HCT116 (cell line): ENCODE measurements around the gene DRD4. TPM values are rescaled to one million over a fixed set of nuclear protein-coding genes. Genes with fewer than 3 reads are reported as not detected.

Experiments
- ATAC-seq: fragments of 200-7000 bp; cut with Tn5 transposase; 2 replicates; pipeline ENCODE4 v1.9.1; 2020; ENCODE audit warnings: mild to moderate bottlenecking, moderate library complexity
- BruUV-seq: library from RNA; stranded (reverse); fragments of 400-500 nt; replicated peaks from 2 replicates; lab custom pipeline; 2021; lab: Mats Ljungman, UMichigan
- CTCF ChIA-PET: fragments of 300-600 bp; sonication (Branson Sonifier 250); formaldehyde crosslinking; loops from one replicate; lab custom pipeline; 2021; ENCODE audit warnings: antibody characterized with exemption; lab: Charles Lee
- POLR2A ChIA-PET: fragments of 300-600, 350-600 bp; sonication (Branson Sonifier 250); formaldehyde crosslinking; loops from one replicate; lab custom pipeline; 2021; ENCODE audit warnings: antibody characterized with exemption; lab: Charles Lee
- RAD21 ChIA-PET, 2 experiments: fragments of 300-600 bp; sonication (Branson Sonifier 250); formaldehyde crosslinking; loops; one replicate each; lab custom pipeline; 2023; ENCODE audit warnings: low total read pairs in 2 of 2; ENCODE audit not compliant: uncharacterized antibody in 2 of 2, unreplicated experiment in 2 of 2, low non-redundant PET in 1 of 2; lab: Charles Lee
- DNase-seq: peaks from one replicate; pipeline ENCODE4 v3.0.0-alpha.2; 2010; ENCODE audit warnings: low read depth, low spot score
- H2AFZ ChIP-seq: fragments of 200-600 bp; shearing (Covaris generic), sonication (generic); 2 replicates; pipeline ENCODE4 v1.6.1; 2017; ENCODE audit warnings: low read depth, mixed run types, mixed read lengths, antibody characterized with exemption, low read length; ENCODE audit not compliant: poor library complexity, severe bottlenecking
- H3K27ac ChIP-seq: 2 replicates; pipeline ENCODE4 v1.5.1; 2012; ENCODE audit warnings: low read depth, low read length
- H3K27me3 ChIP-seq: fragments of 200-600 bp; sonication (generic); 2 replicates; pipeline ENCODE4 v1.6.1; 2016; ENCODE audit warnings: mixed run types, low read length, mixed read lengths; ENCODE audit not compliant: insufficient read depth
- H3K36me3 ChIP-seq, 2 experiments: fragments of 200-500 bp in 1 of 2; fragments of 200-600 bp in 1 of 2; sonication (Bioruptor generic) in 1 of 2; sonication (generic) in 1 of 2; 2 replicates each; pipeline versions ENCODE4 v1.5.1 to v1.6.1; 2014 to 2016; ENCODE audit warnings: low read length in 2 of 2, inconsistent platforms in 1 of 2, mixed read lengths in 1 of 2, mixed run types in 1 of 2; ENCODE audit not compliant: insufficient read depth in 2 of 2, control insufficient read depth in 1 of 2
- H3K4me1 ChIP-seq, 2 experiments: fragments of 200-600 bp in 1 of 2; sonication (generic) in 1 of 2; 2 replicates each; pipeline versions ENCODE4 v1.5.1 to v1.6.1; 2012 to 2017; ENCODE audit warnings: low read length in 2 of 2, inconsistent platforms in 1 of 2, mild to moderate bottlenecking in 1 of 2, mixed read lengths in 1 of 2, mixed run types in 1 of 2, moderate library complexity in 1 of 2; ENCODE audit not compliant: insufficient read depth in 2 of 2, control insufficient read depth in 1 of 2
- H3K4me2 ChIP-seq: fragments of 200-600 bp; sonication (generic); 2 replicates; pipeline ENCODE4 v1.6.1; 2017; ENCODE audit warnings: mixed run types, low read length, mixed read lengths
- H3K4me3 ChIP-seq, 2 experiments: fragments of 200-600 bp in 1 of 2; sonication (generic) in 1 of 2; replicated peaks in 1 of 2; 2 replicates each; pipeline ENCODE4 v1.5.1; 2011 to 2016; ENCODE audit warnings: low read length in 2 of 2, control low read depth in 1 of 2, low read depth in 1 of 2, mild to moderate bottlenecking in 1 of 2, mixed read lengths in 1 of 2, mixed run types in 1 of 2
- H3K79me2 ChIP-seq: fragments of 200-600 bp; sonication (generic); 2 replicates; pipeline ENCODE4 v1.6.1; 2017; ENCODE audit warnings: mild to moderate bottlenecking, mixed run types, low read length, moderate library complexity, mixed read lengths; ENCODE audit not compliant: insufficient read depth
- H3K9ac ChIP-seq: fragments of 200-600 bp; sonication (generic); 2 replicates; pipeline ENCODE4 v1.6.1; 2016; ENCODE audit warnings: low read length, mixed read lengths
- H3K9me2 ChIP-seq: fragments of 200-600 bp; sonication (generic), shearing (Covaris generic); 2 replicates; pipeline ENCODE4 v1.6.1; 2017; ENCODE audit warnings: mixed run types, mild to moderate bottlenecking, moderate library complexity; ENCODE audit not compliant: insufficient read depth
- H3K9me3 ChIP-seq, 2 experiments: fragments of 200-500 bp in 1 of 2; fragments of 200-600 bp in 1 of 2; sonication (Bioruptor generic) in 1 of 2; sonication (generic) in 1 of 2; 2 replicates each; pipeline ENCODE4 v1.6.1; 2014 to 2017; ENCODE audit warnings: low read length in 2 of 2, mixed read lengths in 2 of 2, inconsistent platforms in 1 of 2, low read depth in 1 of 2, mild to moderate bottlenecking in 1 of 2, mixed run types in 1 of 2, moderate library complexity in 1 of 2; ENCODE audit not compliant: control insufficient read depth in 1 of 2, insufficient read depth in 1 of 2
- H4K20me1 ChIP-seq: fragments of 200-600 bp; sonication (generic), shearing (Covaris generic); 2 replicates; pipeline ENCODE4 v1.6.1; 2017; ENCODE audit warnings: mixed run types, mild to moderate bottlenecking, moderate library complexity; ENCODE audit not compliant: insufficient read depth
- ATF3 ChIP-seq: IDR thresholded peaks from 2 replicates; pipeline ENCODE4 v1.6.1; 2012
- CEBPB ChIP-seq: IDR thresholded peaks from 2 replicates; pipeline ENCODE4 v1.6.1; 2012; ENCODE audit warnings: low read depth
- EGR1 ChIP-seq: IDR thresholded peaks from 2 replicates; pipeline ENCODE4 v1.6.1; 2012; ENCODE audit warnings: low read depth
- EZH2phosphoT487 ChIP-seq: fragments of 200-600 bp; IDR thresholded peaks from 2 replicates; pipeline ENCODE4 v1.6.1; 2018; ENCODE audit warnings: antibody characterized with exemption, borderline replicate concordance
- POLR2A ChIP-seq: IDR thresholded peaks from 2 replicates; pipeline ENCODE4 v1.7.0; 2011; ENCODE audit warnings: borderline replicate concordance; ENCODE audit not compliant: insufficient read depth, insufficient read length; ENCODE audit errors: extremely low read depth
- SIN3A ChIP-seq: IDR thresholded peaks from 2 replicates; pipeline ENCODE4 v1.6.1; 2012; ENCODE audit warnings: low read depth
- SP1 ChIP-seq: IDR thresholded peaks from 2 replicates; pipeline ENCODE4 v1.6.1; 2012; ENCODE audit warnings: low read depth
- YY1 ChIP-seq: IDR thresholded peaks from 2 replicates; pipeline ENCODE4 v1.6.1; 2011; ENCODE audit warnings: low read length, low read depth, moderate library complexity, mild to moderate bottlenecking; ENCODE audit not compliant: insufficient replicate concordance; ENCODE audit errors: extremely low read depth
- ZNF274 ChIP-seq: fragments of 200-500 bp; sonication (Bioruptor generic); IDR thresholded peaks from 2 replicates; pipeline ENCODE4 v1.6.1; 2014; ENCODE audit warnings: mild to moderate bottlenecking, low read depth, low read length, inconsistent platforms
- intact Hi-C: fragments of 100-400 bp; cut with micrococcal nuclease; formaldehyde crosslinking; loops from 2 replicates; pipeline ENCODE4 v1.10.0; 2022
- total RNA-seq: library from RNA; stranded (reverse); gene quantifications from one replicate; pipeline ENCODE4 v1.2.1, GENCODE V29; 2021; ENCODE audit not compliant: unreplicated experiment
- TF ChIP-seq, protein P1 (sequence below): IDR thresholded peaks from 2 replicates; pipeline ENCODE4 v1.6.1; 2011; ENCODE audit warnings: mild to moderate bottlenecking, low read length, moderate library complexity; ENCODE audit not compliant: insufficient replicate concordance; ENCODE audit errors: extremely low read depth
- TF ChIP-seq, protein P2 (sequence below): IDR thresholded peaks from 2 replicates; pipeline ENCODE4 v1.6.1; 2012

DRD4 gene
- total RNA-seq, 1 experiment from 2014 or later: 2.4 TPM

- TF ChIP-seq, protein P1, sequence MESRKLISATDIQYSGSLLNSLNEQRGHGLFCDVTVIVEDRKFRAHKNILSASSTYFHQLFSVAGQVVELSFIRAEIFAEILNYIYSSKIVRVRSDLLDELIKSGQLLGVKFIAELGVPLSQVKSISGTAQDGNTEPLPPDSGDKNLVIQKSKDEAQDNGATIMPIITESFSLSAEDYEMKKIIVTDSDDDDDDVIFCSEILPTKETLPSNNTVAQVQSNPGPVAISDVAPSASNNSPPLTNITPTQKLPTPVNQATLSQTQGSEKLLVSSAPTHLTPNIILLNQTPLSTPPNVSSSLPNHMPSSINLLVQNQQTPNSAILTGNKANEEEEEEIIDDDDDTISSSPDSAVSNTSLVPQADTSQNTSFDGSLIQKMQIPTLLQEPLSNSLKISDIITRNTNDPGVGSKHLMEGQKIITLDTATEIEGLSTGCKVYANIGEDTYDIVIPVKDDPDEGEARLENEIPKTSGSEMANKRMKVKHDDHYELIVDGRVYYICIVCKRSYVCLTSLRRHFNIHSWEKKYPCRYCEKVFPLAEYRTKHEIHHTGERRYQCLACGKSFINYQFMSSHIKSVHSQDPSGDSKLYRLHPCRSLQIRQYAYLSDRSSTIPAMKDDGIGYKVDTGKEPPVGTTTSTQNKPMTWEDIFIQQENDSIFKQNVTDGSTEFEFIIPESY: no peak
- TF ChIP-seq POLR2A (no peak), ATF3 (no peak), EGR1 (no peak), SIN3A (no peak), SP1 (no peak)
These were observed 1.0 kb upstream of the DRD4 start (continued) for GRCh38 chr11:635945-636510.

GRCh38 chr11:637333-637592 lies 194 bp downstream of the DRD4 start:
- Histone ChIP-seq H2AFZ (no peak overlapping the region), H3K79me2 (no peaks in the 10 kb centered on the region), H3K9ac (no peak overlapping the region), H3K36me3 (no peaks in the 10 kb centered on the region; a peak in 1 of 4 replicates), H3K9me3 (no peaks in the 10 kb centered on the region), H3K4me2 (no peak overlapping the region), H3K4me3 (no peak overlapping the region), H3K27me3 (no peaks in the 10 kb centered on the region), H3K9me2 (no peaks in the 10 kb centered on the region), H4K20me1 (no peaks in the 10 kb centered on the region), H3K4me1 (no peaks in the 10 kb centered on the region), H3K27ac (no peak overlapping the region)
- DNase-seq (no peak), ATAC-seq (no peak)
- ChIA-PET CTCF (no interaction called here), RAD21 (no interaction called here), POLR2A (no interaction called here)
- no TSS peak for BruUV-seq
- intact Hi-C loops: no loop called here
- TF ChIP-seq SP1 (no peak), YY1 (no peak), POLR2A (no peak), CEBPB (no peak), EZH2phosphoT487 (no peak), ZNF274 (no peak)
- TF ChIP-seq, protein P1: no peak
- TF ChIP-seq, protein P2, sequence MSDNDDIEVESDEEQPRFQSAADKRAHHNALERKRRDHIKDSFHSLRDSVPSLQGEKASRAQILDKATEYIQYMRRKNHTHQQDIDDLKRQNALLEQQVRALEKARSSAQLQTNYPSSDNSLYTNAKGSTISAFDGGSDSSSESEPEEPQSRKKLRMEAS: no peak
